Neural cell (in vitro differentiated cells): ENCODE measurements around the gene HIKESHI. TPM values are rescaled to one million over a fixed set of nuclear protein-coding genes. Genes with fewer than 3 reads are reported as not detected.

Source experiments
- H2AFZ ChIP-seq: fragments of 200-600, 300-800 bp; sonication (generic), shearing (Covaris generic); 2 replicates; pipeline ENCODE4 v1.6.0; 2014; ENCODE audit warnings: low read depth, mild to moderate bottlenecking, antibody characterized with exemption, low read length, moderate library complexity
- H3F3A ChIP-seq: fragments of 200-600 bp; shearing (Covaris generic); 2 replicates; pipeline ENCODE4 v1.6.1; 2016; ENCODE audit warnings: mild to moderate bottlenecking, moderate library complexity, mixed read lengths, antibody characterized with exemption, low read length; ENCODE audit not compliant: insufficient read depth, poor library complexity, severe bottlenecking
- H3K27ac ChIP-seq: fragments of 200-600, 300-800 bp; sonication (generic), shearing (Covaris generic); 2 replicates; pipeline ENCODE4 v1.5.1; 2014; ENCODE audit warnings: mild to moderate bottlenecking, low read length, moderate library complexity
- H3K27me3 ChIP-seq: fragments of 300-800, 200-600 bp; sonication (generic), shearing (Covaris generic); 2 replicates; pipeline ENCODE4 v1.6.0; 2014; ENCODE audit warnings: mild to moderate bottlenecking, low read depth, low read length, moderate library complexity; ENCODE audit not compliant: insufficient read depth
- H3K36me3 ChIP-seq: fragments of 300-800, 200-600 bp; sonication (generic), shearing (Covaris generic); 2 replicates; pipeline ENCODE4 v1.5.1; 2014; ENCODE audit warnings: mild to moderate bottlenecking, antibody characterized with exemption, low read length, moderate library complexity; ENCODE audit not compliant: insufficient read depth
- H3K4me2 ChIP-seq: fragments of 300-800, 200-600 bp; sonication (generic), shearing (Covaris generic); 2 replicates; pipeline ENCODE4 v1.6.0; 2014; ENCODE audit warnings: mild to moderate bottlenecking, low read length
- H3K4me3 ChIP-seq: fragments of 300-800, 200-600 bp; sonication (generic), shearing (Covaris generic); 2 replicates; pipeline ENCODE4 v1.5.1; 2014; ENCODE audit warnings: mild to moderate bottlenecking, low read length, moderate library complexity
- H3K79me2 ChIP-seq: fragments of 200-600 bp; shearing (Covaris generic); replicated peaks from 2 replicates; pipeline ENCODE4 v1.6.0; 2014; ENCODE audit warnings: mild to moderate bottlenecking, low read length, moderate library complexity; ENCODE audit not compliant: insufficient read depth
- H3K9ac ChIP-seq: fragments of 300-800, 200-600 bp; sonication (generic), shearing (Covaris generic); 2 replicates; pipeline ENCODE4 v1.6.1; 2016; ENCODE audit warnings: mild to moderate bottlenecking, low read length, mixed read lengths
- H3K9me2 ChIP-seq: fragments of 200-600 bp; shearing (Covaris generic); 2 replicates; pipeline ENCODE4 v1.6.1; 2016; ENCODE audit warnings: mild to moderate bottlenecking, low read length, mixed read lengths; ENCODE audit not compliant: insufficient read depth
- H3K9me3 ChIP-seq: fragments of 200-600, 300-800 bp; sonication (generic), shearing (Covaris generic); 2 replicates; pipeline ENCODE4 v1.6.1; 2016; ENCODE audit warnings: mild to moderate bottlenecking, mixed run types, low read length, moderate library complexity, mixed read lengths
- H4K20me1 ChIP-seq: fragments of 200-600 bp; shearing (Covaris generic); 2 replicates; pipeline ENCODE4 v1.6.1; 2016; ENCODE audit warnings: mild to moderate bottlenecking, mixed run types; ENCODE audit not compliant: insufficient read depth
- EP300 ChIP-seq: fragments of 450-650 bp; conservative IDR thresholded peaks from 2 replicates; pipeline ENCODE4 v1.6.1; 2014; ENCODE audit warnings: antibody characterized with exemption, mild to moderate bottlenecking, moderate library complexity; ENCODE audit not compliant: poor library complexity, severe bottlenecking
- EZH2 ChIP-seq: fragments of 200-600, 300-800 bp; shearing (Covaris generic), sonication (generic); IDR thresholded peaks from 2 replicates; pipeline ENCODE4 v1.6.1; 2014; ENCODE audit warnings: antibody characterized with exemption, low read length, borderline replicate concordance, mild to moderate bottlenecking; ENCODE audit not compliant: insufficient read depth, poor library complexity, severe bottlenecking
- MXI1 ChIP-seq: fragments of 450-650 bp; conservative IDR thresholded peaks from 2 replicates; pipeline ENCODE4 v1.6.1; 2014; ENCODE audit warnings: antibody characterized with exemption, mild to moderate bottlenecking; ENCODE audit not compliant: poor library complexity, severe bottlenecking
- POLR2AphosphoS5 ChIP-seq: IDR thresholded peaks from 2 replicates; pipeline ENCODE4 v1.6.1; 2012
- RAD21 ChIP-seq: fragments of 450-650 bp; conservative IDR thresholded peaks from 2 replicates; pipeline ENCODE4 v1.6.1; 2014; ENCODE audit warnings: antibody characterized with exemption, mild to moderate bottlenecking, moderate library complexity
- SMC3 ChIP-seq: fragments of 450-650 bp; conservative IDR thresholded peaks from 2 replicates; pipeline ENCODE4 v1.6.1; 2014; ENCODE audit warnings: antibody characterized with exemption, mild to moderate bottlenecking, moderate library complexity; ENCODE audit not compliant: poor library complexity
- TAF1 ChIP-seq: IDR thresholded peaks from 2 replicates; pipeline ENCODE4 v1.6.1; 2012; ENCODE audit warnings: low read depth
- polyA plus RNA-seq: library from polyadenylated mRNA; depleted of rRNA; stranded (reverse); fragments of >200 nt; gene quantifications from 2 replicates; pipeline ENCODE4 v1.2.3, GENCODE V29; 2014
- TF ChIP-seq, protein P1 (sequence below): fragments of 450-650 bp; IDR thresholded peaks from 2 replicates; pipeline ENCODE4 v1.5.1; 2014; ENCODE audit warnings: antibody characterized with exemption, mild to moderate bottlenecking, moderate library complexity; ENCODE audit not compliant: poor library complexity, severe bottlenecking
- TF ChIP-seq, protein P2 (sequence below): IDR thresholded peaks from 2 replicates; pipeline ENCODE4 v1.6.1; 2012; ENCODE audit warnings: borderline replicate concordance

The HIKESHI gene
- polyA plus RNA-seq, 1 donor from 2014 or later = 180 TPM

- H3K36me3 ChIP-seq = no peaks in the 10 kb centered on the region
These were observed 70.0 kb downstream of the HIKESHI start for GRCh38 chr11:86372041-86372440.

GRCh38 chr11:86372586-86372985 lies 70.5 kb downstream of the HIKESHI start:
- H3F3A ChIP-seq = no peaks in the 10 kb centered on the region
- TF ChIP-seq TAF1 (no peak), POLR2AphosphoS5 (no peak), MXI1 (no peak), RAD21 (no peak), EP300 (no peak)
- no peak overlapping the region for H3K4me2 ChIP-seq
- no peaks in the 10 kb centered on the region for H3K79me2 ChIP-seq
- no peak overlapping the region for H2AFZ ChIP-seq
- no peak overlapping the region for H3K4me3 ChIP-seq
- no peaks in the 10 kb centered on the region for H3K9me2 ChIP-seq
- H3K9ac ChIP-seq = no peak overlapping the region
- no peaks in the 10 kb centered on the region for H4K20me1 ChIP-seq
- H3K27ac ChIP-seq = no peak overlapping the region
- H3K9me3 ChIP-seq = no peaks in the 10 kb centered on the region
- no peaks in the 10 kb centered on the region for H3K27me3 ChIP-seq
- no peaks in the 10 kb centered on the region for H3K36me3 ChIP-seq

More at GRCh38 chr11:86372041-86372440, 70.0 kb downstream of the HIKESHI start:
- Histone ChIP-seq H3K4me2 (no peak overlapping the region), H3F3A (no peaks in the 10 kb centered on the region), H3K27me3 (no peaks in the 10 kb centered on the region), H3K79me2 (no peaks in the 10 kb centered on the region), H3K9ac (no peak overlapping the region), H3K4me3 (no peak overlapping the region), H4K20me1 (no peaks in the 10 kb centered on the region), H3K27ac (no peak overlapping the region), H3K9me3 (no peaks in the 10 kb centered on the region), H2AFZ (no peak overlapping the region), H3K9me2 (no peaks in the 10 kb centered on the region)
- TF ChIP-seq SMC3 = no peak
- TF ChIP-seq, protein P1, sequence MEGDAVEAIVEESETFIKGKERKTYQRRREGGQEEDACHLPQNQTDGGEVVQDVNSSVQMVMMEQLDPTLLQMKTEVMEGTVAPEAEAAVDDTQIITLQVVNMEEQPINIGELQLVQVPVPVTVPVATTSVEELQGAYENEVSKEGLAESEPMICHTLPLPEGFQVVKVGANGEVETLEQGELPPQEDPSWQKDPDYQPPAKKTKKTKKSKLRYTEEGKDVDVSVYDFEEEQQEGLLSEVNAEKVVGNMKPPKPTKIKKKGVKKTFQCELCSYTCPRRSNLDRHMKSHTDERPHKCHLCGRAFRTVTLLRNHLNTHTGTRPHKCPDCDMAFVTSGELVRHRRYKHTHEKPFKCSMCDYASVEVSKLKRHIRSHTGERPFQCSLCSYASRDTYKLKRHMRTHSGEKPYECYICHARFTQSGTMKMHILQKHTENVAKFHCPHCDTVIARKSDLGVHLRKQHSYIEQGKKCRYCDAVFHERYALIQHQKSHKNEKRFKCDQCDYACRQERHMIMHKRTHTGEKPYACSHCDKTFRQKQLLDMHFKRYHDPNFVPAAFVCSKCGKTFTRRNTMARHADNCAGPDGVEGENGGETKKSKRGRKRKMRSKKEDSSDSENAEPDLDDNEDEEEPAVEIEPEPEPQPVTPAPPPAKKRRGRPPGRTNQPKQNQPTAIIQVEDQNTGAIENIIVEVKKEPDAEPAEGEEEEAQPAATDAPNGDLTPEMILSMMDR = no peak
- TF ChIP-seq TAF1 = no peak
- TF ChIP-seq POLR2AphosphoS5 = no peak
- no peak for TF ChIP-seq MXI1

DNA sequence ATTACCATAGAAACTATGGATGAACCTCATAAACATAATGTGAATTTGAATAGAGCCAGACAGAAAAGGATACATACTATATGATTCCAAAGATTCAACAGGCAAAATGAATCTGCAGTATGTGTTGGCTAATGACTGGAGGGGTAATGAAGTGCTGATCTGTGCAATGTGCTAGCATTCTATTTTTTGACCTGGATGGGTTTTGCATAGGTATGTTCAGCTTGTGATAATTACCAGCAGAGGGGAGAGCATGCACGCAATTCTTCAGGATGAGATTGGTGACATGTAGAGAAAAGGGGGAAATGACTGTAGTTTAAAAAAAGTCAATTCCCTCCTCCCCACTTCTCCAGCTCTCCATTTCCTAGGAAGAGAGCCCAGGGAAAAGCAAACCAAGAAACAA lies 72.0 kb downstream of the HIKESHI start:
- Histone ChIP-seq H3K4me3 (no peak overlapping the region), H3K36me3 (no peaks in the 10 kb centered on the region), H3K79me2 (no peaks in the 10 kb centered on the region), H3K9me3 (no peaks in the 10 kb centered on the region), H2AFZ (no peak overlapping the region), H3K9ac (no peak overlapping the region), H3K4me2 (no peak overlapping the region), H3F3A (no peaks in the 10 kb centered on the region), H3K27me3 (no peaks in the 10 kb centered on the region), H3K9me2 (no peaks in the 10 kb centered on the region), H3K27ac (no peak overlapping the region), H4K20me1 (no peaks in the 10 kb centered on the region)
- TF ChIP-seq EP300 (no peak), EZH2 (no peak), SMC3 (no peak), RAD21 (no peak), MXI1 (no peak), POLR2AphosphoS5 (no peak), TAF1 (no peak)
- TF ChIP-seq, protein P2, sequence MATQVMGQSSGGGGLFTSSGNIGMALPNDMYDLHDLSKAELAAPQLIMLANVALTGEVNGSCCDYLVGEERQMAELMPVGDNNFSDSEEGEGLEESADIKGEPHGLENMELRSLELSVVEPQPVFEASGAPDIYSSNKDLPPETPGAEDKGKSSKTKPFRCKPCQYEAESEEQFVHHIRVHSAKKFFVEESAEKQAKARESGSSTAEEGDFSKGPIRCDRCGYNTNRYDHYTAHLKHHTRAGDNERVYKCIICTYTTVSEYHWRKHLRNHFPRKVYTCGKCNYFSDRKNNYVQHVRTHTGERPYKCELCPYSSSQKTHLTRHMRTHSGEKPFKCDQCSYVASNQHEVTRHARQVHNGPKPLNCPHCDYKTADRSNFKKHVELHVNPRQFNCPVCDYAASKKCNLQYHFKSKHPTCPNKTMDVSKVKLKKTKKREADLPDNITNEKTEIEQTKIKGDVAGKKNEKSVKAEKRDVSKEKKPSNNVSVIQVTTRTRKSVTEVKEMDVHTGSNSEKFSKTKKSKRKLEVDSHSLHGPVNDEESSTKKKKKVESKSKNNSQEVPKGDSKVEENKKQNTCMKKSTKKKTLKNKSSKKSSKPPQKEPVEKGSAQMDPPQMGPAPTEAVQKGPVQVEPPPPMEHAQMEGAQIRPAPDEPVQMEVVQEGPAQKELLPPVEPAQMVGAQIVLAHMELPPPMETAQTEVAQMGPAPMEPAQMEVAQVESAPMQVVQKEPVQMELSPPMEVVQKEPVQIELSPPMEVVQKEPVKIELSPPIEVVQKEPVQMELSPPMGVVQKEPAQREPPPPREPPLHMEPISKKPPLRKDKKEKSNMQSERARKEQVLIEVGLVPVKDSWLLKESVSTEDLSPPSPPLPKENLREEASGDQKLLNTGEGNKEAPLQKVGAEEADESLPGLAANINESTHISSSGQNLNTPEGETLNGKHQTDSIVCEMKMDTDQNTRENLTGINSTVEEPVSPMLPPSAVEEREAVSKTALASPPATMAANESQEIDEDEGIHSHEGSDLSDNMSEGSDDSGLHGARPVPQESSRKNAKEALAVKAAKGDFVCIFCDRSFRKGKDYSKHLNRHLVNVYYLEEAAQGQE = no peak
- TF ChIP-seq, protein P1 = no peak
